ENCODE results near the gene CHRNA10. TPM values are rescaled to one million over a fixed set of nuclear protein-coding genes. Genes with fewer than 3 reads are reported as not detected.
"Not testable (repeated sequence)": the region's sequence is repeated elsewhere in the genome, so short reads cannot be mapped to it uniquely, and the experiment has no call there.

The CHRNA10 gene
- total and polyA plus RNA-seq, 4 donors = 0.10 to 1.7 (median 0.36) TPM

- Histone ChIP-seq H3K36me3 (ENCODE audit: control insufficient read depth in 4 of 4, insufficient read depth in 3 of 4, low read depth in 1 of 4, low read length in 3 of 4) (no peaks in the 10 kb centered on the region), H3K4me3 (ENCODE audit: low read depth in 1 of 3, low read length in 3 of 3) (no peak overlapping the region), H3K9me3 (ENCODE audit: control insufficient read depth in 4 of 4, low read length in 3 of 4) (no peaks in the 10 kb centered on the region), H3K9ac (ENCODE audit: low read depth in 1 of 2, low read length in 2 of 2) (no peak overlapping the region), H3K4me1 (ENCODE audit: control insufficient read depth in 4 of 4, insufficient read depth in 4 of 4, low read length in 3 of 4) (peaks cover 6 to 20% (median 9%) of the 10 kb centered on the region in 4 donors), H3K27ac (ENCODE audit: low read depth in 1 of 2, low read length in 2 of 2) (no peak overlapping the region), H3K27me3 (ENCODE audit: control insufficient read depth in 4 of 4, insufficient read depth in 4 of 4, low read length in 3 of 4) (no peaks in the 10 kb centered on the region)
- 91% methylated on average over 7 of the region's 7 CpGs for WGBS
- DNase-seq (ENCODE audit: low spot score) = no peak
- no peak for TF ChIP-seq TAF1 (conservative IDR thresholded peaks at IDR 0.05)
Measured at GRCh38 chr11:3645552-3645951, 25.6 kb downstream of the CHRNA10 start.

- TF ChIP-seq ATF3 (IDR thresholded peaks at IDR 0.05) (no peak), EGR1 (IDR thresholded peaks at IDR 0.05; ENCODE audit: low read depth in 2 of 2) (no peak), RAD21 (IDR thresholded peaks at IDR 0.05) (no peak), GABPA (IDR thresholded peaks at IDR 0.05 in 1 of 2, conservative IDR thresholded peaks at IDR 0.05 in 1 of 2) (no peak), JUND (IDR thresholded peaks at IDR 0.05) (no peak), YY1 (IDR thresholded peaks at IDR 0.05) (no peak), CTCF (IDR thresholded peaks at IDR 0.05; ENCODE audit: low read depth, low read length, missing input control) (no peak), RXRA (IDR thresholded peaks at IDR 0.05) (no peak), FOXA1 (IDR thresholded peaks at IDR 0.05) (no peak), REST (IDR thresholded peaks at IDR 0.05) (no peak), NR2F2 (IDR thresholded peaks at IDR 0.05) (no peak), ZBTB33 (IDR thresholded peaks at IDR 0.05) (no peak), FOXA2 (IDR thresholded peaks at IDR 0.05) (no peak), HNF4G (IDR thresholded peaks at IDR 0.05) (no peak), HNF4A (conservative IDR thresholded peaks at IDR 0.05) (no peak), SP1 (IDR thresholded peaks at IDR 0.05) (no peak), TAF1 (conservative IDR thresholded peaks at IDR 0.05) (no peak), MAX (IDR thresholded peaks at IDR 0.05) (no peak)
- Histone ChIP-seq H3K4me3 (ENCODE audit: low read depth in 1 of 3, low read length in 3 of 3) (no peak within 1 kb of the TSS), H3K9ac (ENCODE audit: low read depth in 1 of 2, low read length in 2 of 2) (no peak within 1 kb of the TSS), H3K27ac (ENCODE audit: low read depth in 1 of 2, low read length in 2 of 2) (no peak within 1 kb of the TSS), H3K4me1 (ENCODE audit: control insufficient read depth in 4 of 4, insufficient read depth in 4 of 4, low read length in 3 of 4) (peaks cover 6 to 20% (median 9%) of the 10 kb centered on the region in 4 donors), H3K36me3 (ENCODE audit: control insufficient read depth in 4 of 4, insufficient read depth in 3 of 4, low read depth in 1 of 4, low read length in 3 of 4) (no peaks in the 10 kb centered on the region), H3K9me3 (ENCODE audit: control insufficient read depth in 4 of 4, low read length in 3 of 4) (no peaks in the 10 kb centered on the region), H3K27me3 (ENCODE audit: control insufficient read depth in 4 of 4, insufficient read depth in 4 of 4, low read length in 3 of 4) (no peaks in the 10 kb centered on the region)
- 63% methylated on average over 4 of the region's 4 CpGs for WGBS
- DNase-seq (ENCODE audit: low spot score) = no peak
Measured at GRCh38 chr11:3644817-3645235, 26.4 kb downstream of the CHRNA10 start, which contains the start of gene ART1. ART1 (plus strand) TSS chr11:3645128; CDS start chr11:3659214, 14,086 bp downstream.

GRCh38 chr11:3643102-3643546 is 28.1 kb downstream of the CHRNA10 start:
- not testable (repeated sequence) for H3K9me3 ChIP-seq (ENCODE audit: control insufficient read depth in 4 of 4, low read length in 3 of 4); H3K27ac ChIP-seq (ENCODE audit: low read depth in 1 of 2, low read length in 2 of 2); DNase-seq (ENCODE audit: low spot score); H3K4me3 ChIP-seq (ENCODE audit: low read depth in 1 of 3, low read length in 3 of 3); H3K9ac ChIP-seq (ENCODE audit: low read depth in 1 of 2, low read length in 2 of 2); H3K36me3 ChIP-seq (ENCODE audit: control insufficient read depth in 4 of 4, insufficient read depth in 3 of 4, low read depth in 1 of 4, low read length in 3 of 4); H3K27me3 ChIP-seq (ENCODE audit: control insufficient read depth in 4 of 4, insufficient read depth in 4 of 4, low read length in 3 of 4)
- H3K4me1 ChIP-seq (ENCODE audit: control insufficient read depth in 4 of 4, insufficient read depth in 4 of 4, low read length in 3 of 4) = peaks cover 6 to 20% (median 9%) of the 10 kb centered on the region in 4 donors
- WGBS = 63% methylated on average over 11 of the region's 11 CpGs

Measured in liver (tissue), 9 donors.